Middle frontal gyrus (tissue), 1 donor: ENCODE results near the gene ZNF740.
A peak's percentile ranks its signal among the peaks of the same experiment; 100 is the strongest.
"Not testable (repeated sequence)": the region's sequence is repeated elsewhere in the genome, so short reads cannot be mapped to it uniquely, and the experiment has no call there.

Experiments used
- DNase-seq: peaks from one replicate; pipeline ENCODE4 v3.0.0-alpha.2; 2015; ENCODE audit warnings: low spot score; ENCODE audit errors: extremely low spot score

The ZNF740 gene, protein sequence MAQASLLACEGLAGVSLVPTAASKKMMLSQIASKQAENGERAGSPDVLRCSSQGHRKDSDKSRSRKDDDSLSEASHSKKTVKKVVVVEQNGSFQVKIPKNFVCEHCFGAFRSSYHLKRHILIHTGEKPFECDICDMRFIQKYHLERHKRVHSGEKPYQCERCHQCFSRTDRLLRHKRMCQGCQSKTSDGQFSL

DNA sequence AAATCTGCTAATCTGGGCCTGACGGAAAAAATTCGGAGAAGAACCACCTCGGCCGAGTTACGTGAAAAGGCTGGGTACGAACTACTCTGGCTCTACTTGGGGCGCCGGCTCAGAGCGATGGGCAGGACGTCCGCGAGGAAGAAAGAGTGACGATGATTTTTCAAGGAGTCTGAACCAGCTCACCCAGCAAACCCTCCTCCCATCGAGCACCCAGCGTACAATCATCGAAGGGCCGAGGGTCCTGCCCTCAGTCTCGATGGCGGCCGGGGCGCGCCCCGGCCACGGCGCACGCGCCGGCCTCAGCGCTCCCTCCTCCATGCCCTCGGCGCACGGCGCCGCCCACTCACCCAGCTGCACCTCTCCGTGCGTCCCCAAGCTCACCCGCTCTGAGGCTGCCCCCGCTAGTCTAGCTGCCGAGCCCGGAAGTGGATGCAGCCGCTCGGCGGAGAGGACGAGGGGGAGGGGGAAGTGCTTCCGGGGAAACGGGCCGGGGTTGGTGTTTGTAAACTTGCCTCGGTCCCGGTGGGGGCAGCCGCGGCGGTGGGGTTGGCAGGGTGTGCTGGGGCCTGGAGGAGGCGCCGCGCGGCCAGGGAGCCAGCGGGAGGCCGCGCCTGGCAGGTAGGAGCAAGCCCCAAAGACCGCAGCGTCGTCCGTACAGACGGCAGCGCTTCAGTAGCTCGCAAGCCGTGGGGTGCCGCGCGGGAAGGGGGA is at the start of gene ZNF740, which contains the start of gene CSAD:
Gene ZNF740 (plus strand): TSS at position 503 of the 711 bp plus-strand sequence. CDS start 1,262 bp downstream, outside the sequence.
Gene CSAD (minus strand): TSS at position 706 of the 711 bp plus-strand sequence. CDS start 7,455 bp downstream, outside the sequence.
- DNase-seq: peak; percentile 97

DNA sequence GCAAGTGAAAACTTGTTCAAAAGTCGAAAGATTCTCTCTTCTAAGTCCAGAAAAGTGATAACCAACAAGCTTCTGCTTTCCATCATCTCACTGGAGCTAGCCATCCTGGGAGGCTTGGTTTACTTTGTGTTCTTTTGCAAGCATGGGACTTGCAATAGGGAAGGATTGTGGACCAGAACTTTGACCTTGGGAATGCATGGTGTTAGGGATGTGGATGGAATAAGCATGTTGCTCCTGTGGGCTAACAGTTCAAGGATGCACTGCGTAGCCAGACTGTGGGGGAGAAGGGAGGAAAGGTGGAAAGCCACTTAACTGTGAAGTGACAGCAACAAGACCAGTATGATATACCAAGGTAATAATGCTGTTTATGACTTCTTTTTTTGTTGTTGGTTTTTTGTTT is 48.7 kb upstream of the ZNF740 start:
- no peak for DNase-seq

DNA sequence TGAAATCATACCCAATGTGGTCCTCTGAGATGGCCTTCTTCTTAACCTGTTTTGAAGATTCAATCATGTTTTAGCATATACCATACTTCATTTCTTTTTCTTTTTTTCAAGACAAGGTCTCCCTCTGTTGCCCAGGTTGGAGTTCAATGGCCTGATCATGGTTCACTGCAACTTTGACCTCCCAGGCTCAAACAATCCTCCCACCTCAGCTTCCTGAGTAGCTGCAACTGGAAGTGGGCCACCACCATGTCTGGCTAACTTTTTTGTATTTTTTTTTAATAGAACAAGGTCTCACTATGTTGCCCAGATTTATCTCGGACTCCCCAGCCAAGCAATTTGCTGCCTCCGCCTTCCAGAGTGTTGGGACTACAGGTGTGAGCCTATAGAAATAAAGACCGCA is 46.8 kb upstream of the ZNF740 start:
- DNase-seq: no peak

DNA sequence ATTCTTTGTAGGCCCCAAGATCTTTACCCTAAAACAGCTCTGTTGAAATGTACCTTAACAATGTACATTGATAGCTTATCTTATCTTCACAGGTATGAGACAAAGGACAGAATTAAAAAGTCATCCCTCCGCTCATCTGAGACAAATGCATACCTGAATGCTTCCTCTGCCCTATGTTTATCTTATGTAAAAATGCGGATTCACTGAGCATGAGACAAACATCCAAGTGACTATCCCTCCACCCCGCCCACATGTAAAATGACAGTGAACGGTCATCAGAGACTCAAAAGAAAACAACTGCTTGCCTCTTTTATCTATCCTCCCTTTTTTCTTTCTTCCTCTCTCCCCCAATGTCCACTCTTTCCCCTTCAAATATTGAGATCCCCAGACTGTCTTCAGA is 37.2 kb upstream of the ZNF740 start:
- no peak for DNase-seq

DNA sequence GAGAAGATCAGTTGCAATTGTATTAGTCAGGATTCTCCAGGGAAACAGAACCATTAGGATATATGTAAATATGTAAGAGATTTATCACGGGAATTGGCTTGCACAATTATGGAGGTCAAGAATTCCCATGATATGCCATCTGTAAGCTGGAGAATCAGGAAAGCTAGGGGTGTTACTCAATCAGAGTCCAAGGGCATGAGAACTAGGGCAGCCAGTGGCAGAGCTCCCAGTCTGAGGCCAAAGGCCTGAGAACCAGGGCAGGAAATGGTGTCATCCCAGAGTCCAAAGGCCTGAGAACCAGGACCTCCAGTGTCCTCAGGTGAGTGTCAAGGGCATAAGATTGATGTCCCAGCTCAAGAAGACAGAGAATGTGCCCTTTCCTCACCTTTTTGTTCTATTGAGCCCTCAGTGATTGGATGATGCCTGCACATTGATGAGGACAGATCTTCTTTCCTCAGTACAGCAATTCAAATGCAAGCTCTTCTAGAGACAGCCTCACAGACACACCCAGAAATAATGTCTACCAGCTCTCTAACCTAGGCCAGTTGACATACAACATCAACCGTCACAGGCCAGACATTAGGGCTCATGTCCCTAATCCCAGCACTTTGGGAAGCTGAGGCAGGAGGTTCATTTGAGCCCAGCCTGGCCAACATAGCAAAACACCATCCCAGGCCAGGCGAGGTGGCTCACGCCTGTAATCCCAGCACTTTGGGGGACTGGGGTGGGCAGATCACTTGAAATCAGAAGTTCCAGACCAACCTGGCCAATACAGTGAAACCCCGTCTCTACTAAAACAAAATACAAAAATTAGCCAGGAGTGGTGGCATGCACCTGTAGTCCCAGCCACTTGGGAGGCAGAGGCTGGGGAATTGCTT is 34.9 kb upstream of the ZNF740 start:
- no peak for DNase-seq

DNA sequence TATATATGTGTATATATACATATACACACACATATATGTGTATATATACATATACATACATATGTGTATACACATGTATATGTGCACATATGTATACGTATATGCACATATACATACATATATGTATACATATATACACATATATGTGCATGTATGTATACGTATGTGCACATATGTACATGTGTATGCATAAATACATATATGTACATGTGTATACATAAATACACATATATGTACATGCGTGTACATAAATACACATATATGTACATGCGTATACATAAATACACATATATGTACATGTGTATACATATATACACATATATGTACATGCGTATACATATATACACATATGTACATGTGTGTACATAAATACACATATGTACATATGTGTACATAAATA is 33.3 kb upstream of the ZNF740 start:
- no peak for DNase-seq

DNA sequence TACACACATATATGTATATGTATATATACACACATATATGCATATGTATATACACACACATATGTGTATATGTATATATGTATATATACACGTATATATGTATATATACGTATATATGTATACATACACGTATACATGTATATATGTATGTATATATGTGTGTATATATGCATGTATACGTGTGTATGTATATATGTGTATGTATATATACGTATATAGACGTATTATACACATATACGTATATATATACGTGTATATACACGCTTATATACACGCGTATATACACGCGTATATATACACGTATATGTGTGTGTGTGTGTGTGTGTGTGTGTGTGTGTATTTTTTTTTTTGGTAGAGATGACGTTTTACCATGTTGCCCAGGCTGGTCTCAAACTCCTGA is 32.9 kb upstream of the ZNF740 start:
- no peak for DNase-seq

DNA sequence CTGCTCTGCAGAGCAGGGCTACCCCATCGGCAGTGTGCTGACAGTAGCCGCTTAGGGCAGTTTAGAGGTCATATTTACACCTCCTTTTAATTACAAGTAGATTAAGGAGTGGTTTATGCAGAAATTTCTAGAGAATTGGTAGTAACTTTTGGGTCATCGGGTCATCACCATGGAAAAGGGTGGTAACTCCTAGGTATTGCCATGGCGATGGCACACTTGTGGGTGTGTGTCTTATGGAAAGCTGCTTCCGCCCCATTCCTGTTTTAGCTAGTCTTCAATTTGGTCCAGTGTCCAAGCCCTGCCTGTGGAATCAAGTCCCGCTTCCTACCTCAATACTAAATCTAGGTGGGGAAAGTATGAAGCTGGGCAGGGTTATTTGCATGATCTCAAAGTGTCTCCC is 29.5 kb upstream of the ZNF740 start:
- no peak for DNase-seq

DNA sequence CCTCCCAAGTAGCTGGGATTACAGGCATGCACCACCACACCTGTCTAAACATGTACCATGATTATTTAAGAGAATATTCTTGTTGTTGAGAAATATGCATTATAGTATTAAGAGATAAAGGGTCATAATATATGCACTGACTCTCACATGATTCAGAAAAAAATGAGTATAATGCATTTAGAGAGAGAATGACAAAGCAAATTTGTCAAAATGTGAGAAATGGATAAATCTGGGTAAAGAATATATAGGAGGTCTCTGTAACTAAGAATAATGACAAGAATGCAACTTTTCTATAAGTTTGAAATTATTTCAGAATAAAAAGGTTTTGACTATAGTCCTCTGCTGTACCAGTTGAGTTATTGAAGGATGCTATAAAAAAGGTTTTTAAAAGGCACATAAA is 28.1 kb upstream of the ZNF740 start:
- DNase-seq: no peak

DNA sequence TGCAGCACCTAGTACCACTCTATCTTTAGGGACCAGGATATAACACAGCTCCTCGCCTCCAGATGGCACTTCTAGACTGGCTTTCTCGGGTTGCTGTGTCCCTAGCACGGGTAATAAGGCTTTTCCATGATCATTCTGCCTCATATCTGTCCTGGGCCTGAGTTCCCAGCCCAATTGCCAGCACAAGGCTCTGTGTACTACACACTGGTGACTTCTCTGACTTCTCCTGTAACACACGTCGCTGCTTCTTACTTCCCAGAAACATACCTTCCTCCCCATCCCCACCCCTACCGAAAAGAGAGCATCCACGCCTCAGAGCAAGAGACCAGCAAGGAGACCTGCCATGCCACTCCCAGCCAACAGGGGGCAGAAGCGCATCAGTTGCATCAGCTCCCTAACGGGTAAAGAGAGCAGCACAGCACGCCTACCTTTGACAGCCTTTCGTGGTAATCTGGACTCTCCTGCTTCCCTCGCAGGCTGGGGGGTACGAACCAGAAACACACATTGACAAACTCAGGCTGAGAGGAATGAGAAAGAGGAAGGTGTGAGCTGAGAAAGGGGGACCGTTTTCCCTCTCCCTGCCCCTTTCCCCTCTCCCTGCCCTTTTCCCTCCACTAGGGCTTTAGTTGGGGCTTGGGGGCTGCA is 21.2 kb upstream of the ZNF740 start:
- peak; percentile 11 for DNase-seq

DNA sequence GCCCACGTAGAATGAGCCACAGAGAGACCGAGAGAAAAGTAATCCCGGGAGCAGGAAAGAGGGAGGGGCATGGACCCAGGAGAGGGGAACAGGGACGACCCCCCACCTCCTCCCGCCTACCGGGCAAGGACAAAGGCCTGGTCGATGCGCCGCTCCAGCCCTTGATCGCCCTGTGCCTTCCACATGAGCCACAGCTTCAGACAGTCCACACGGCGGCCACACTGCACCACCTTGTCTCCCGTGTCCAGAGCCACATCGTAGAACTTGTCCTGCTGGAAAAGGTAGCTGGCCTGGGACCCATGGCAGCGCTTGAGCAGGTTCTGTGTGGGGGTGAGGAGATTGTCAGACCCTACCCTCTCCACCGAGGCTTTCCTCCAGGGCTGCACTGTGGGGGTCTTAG is 20.5 kb upstream of the ZNF740 start:
- DNase-seq: no peak

DNA sequence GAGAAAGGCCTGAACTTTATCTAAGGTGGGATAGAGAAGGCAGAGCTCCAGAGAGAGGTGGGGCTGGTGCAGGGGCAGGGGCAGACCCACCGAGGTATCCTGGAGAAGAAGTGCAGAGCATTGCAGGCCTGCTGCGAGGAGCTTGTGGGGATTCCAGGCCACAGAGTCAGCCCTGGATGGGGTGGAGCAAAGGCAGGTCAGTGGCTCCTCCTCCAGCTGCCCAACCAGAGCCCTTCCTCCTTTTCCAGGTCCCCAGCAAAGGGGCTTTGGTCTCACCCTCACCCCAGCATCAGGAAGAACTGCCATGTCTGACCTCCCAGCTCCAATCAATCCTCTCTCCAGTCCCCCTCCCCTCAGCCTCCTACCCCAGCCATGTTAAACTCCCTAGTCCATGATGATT is 19.8 kb upstream of the ZNF740 start:
- DNase-seq: no peak

DNA sequence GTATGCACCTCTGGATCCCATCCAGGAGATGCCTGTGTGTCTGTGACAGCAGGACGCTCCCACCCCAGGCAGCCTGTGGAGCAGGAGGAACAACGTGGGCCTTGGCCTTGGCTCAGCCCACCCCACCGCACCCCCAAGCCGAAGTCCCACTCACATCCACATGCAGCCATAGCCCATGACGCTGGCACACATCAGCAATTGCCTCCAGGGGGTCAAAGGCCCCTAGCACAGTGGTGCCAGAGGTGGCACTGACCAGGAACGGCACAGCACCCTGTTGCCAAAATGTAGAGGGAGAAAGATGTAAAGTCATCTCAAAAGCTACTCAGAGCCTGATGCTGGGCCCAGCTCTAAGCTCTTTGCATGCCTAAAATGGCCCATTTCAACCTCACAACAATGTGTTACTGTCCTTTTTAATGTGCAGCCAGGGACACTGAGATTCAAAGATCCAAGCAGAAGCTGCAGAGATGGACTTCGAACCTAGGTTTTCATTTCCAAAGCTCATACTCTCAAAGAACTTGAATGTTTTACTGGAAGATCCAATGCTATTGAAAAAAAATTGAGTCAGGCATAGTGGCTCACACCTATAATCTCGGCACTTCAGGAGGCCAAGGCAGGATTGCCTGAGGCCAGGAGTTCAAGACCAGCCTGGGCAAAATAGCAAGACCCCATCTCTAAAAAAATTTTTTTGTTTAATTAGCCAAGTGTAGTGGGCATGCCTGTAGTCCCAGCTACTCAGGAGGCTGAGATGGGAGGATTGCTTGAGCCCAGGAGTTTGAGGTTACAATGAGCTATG is 19.2 kb upstream of the ZNF740 start:
- DNase-seq: no peak

DNA sequence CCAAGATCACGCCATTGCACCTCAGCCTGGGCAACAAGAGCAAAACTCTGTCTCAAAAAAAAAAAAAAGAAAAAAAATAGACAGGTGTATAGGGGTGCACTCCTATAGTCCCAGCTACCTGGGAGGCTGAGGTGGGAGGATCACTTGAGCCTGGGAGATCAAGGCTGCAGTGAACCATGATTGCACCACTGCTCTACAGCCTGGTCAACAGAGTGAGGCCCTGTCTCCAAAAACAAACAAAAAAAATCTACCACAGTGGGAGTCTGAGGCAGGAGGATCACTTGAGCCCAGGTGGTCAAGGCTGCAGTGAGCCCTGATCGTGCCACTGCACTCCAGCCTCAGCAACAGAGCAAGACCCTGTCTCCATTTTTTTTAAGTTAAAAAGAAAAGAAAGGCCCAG is 17.5 kb upstream of the ZNF740 start:
- DNase-seq: not testable (repeated sequence)

DNA sequence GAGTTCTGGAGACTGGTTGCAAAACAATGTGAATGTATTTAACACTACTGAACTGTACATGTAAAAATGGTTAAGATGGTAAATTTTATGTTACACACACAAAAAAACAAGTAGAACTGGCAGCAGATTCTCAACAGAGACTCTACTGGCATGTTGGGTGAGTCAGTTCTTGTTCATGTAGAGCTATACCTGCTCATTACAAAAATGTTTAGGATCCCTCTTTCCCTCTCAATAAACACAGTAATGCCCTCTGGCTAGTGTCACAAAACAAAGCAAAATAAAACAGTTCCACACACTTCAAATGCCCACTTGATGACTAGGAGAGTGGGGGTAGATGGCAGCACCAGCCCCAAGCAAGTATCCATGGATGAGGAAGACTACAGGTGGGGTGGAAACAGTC is 13.7 kb upstream of the ZNF740 start:
- no peak for DNase-seq

DNA sequence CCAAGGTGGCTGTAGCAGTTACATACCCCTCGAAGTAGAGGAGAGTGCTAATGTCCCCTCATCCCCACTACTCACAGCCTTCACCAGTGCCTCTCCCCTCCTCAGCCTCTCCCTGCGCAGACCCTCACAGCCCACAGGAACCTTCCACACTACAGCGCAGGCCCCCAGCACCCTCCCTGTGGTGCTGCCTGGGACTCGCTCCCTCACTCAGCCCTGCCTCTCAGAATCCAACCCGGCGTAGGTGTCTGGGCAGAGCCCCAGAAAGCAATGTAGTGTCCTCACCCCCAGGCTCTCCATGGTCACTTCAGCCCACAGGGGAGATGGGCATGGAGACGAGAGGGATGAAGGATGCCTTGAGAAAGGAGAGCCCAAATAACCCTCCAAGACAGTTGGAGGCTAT is 10.9 kb upstream of the ZNF740 start:
- no peak for DNase-seq

DNA sequence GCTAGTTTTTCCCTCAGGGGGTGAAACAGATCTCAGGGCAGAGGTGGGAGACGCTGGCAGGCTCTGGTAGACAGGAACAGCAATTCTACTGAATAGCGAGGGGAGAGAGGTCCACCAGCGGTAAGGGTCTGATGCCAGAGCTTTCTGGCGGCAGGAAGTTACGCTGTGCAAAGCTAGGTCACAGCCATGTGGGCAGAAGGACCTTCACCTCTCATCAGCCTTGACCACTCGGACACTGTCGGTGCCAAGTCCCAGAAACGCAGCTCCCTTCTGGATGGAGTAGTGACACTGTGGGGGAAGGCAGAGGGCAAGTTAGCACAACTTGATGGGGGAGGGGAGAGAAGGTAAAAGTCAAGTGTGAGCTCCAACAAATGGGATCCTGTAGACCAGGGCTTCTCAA is 10.3 kb upstream of the ZNF740 start:
- DNase-seq: no peak

DNA sequence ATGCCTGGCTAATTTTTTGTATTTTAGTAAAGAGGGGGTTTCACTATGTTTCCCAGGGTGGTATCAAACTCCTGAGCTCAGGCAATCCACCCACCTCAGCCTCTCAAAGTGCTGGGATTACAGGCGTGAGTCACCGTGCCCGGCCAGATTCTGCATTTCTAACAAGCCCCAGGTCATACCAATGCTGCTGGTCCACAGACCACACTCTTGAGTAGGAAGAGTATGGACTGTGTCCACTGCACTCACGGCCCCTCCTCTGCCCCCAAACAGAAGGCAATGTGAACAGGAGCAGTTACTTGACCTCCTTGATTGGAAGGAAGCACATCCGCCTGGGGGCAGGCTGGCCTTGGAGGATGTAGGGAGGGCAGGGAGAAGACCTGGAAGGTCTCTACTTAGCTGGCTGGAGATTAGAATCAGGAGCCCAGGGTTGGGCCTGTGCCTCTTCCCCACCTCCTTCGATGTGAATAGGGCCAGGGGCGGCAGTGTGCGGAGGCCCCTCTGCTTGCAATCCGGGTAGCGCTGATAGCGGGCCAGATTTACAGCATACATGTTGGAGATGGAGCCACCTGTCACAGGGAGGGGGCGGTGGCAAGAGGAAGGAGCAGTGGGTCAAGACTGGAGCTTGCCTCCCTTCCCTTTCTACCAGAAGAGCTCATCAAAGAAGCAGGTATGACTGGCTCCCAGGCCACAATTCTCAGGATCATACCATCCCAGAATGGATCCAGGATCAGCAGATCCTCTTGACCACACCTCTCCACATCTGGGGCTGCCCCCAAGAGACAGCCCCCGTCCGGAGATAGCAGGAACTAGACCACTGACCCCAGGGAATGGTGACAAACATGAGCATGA is 9.4 kb upstream of the ZNF740 start:
- no peak for DNase-seq

DNA sequence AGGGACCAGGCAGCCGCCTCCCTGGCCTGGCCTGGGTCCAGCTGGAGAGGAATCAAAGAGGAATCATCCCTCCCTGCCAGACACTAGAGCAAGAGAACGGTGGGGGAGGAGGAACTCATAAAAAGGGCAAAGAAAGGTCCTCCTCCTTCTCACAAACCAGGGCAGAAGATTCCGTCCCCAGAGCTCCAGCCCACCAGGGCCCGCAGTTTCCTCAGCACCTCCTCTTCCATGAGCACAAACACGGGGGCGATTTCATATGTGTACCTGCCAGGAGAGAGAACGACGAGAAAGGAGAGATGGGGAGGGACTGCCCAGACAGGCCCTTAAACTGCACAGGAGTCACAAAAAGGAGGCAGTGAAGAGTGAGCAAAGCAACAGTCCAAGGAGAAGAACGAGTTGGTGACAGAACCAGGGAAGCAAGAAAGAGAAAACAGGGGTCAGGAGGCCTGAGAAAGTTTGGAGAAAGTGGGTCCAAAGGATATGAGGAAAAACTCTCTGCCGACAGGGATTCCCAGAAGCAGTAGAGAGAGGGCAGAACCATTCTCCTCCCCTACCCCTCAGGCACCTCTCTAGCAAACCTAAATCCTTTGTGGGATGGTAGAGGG is 8.7 kb upstream of the ZNF740 start:
- no peak for DNase-seq

DNA sequence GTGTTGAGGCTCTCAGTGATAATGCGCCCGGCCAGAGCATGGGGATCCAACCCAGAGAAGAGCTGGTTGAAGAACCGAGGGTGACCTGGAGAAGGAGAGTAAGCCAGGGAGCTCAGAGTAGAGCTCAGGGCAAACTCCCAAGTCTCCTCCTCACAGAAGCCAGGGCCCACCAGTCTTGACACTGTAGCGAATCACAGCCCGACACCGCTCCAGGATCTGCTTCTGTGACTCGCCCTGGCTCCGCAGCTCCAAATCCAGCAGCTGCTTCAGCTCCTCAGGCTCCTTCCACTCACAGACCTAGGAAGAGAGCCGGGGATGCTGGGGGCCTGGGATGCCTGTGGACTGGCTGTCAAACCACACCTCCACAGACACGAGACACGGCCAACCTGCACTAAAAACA is 8.2 kb upstream of the ZNF740 start:
- no peak for DNase-seq
